Measurements from ENCODE around the gene WDR20.
A peak's percentile ranks its signal among the peaks of the same experiment; 100 is the strongest.
"Not testable (repeated sequence)": the region's sequence is repeated elsewhere in the genome, so short reads cannot be mapped to it uniquely, and the experiment has no call there.

The WDR20 gene

DNA sequence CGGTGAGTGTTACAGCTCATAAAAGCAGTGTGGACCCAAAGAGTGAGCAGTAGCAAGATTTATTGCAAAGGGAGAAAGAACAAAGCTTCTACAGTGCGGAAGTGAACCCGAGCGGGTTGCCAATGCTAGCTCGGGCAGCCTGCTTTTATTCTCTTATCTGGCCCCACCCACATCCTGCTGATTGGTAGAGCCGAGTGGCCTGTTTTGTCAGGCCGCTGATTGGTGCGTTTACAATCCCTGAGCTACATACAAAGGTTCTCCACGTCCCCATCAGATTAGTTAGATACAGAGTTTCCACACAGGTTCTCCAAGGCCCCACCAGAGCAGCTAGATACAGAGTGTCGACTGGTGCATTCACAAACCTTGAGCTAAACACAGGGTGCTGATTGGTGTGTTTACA, 5.0 kb upstream of the WDR20 start:
- DNase-seq, result not testable (repeated sequence)

DNA sequence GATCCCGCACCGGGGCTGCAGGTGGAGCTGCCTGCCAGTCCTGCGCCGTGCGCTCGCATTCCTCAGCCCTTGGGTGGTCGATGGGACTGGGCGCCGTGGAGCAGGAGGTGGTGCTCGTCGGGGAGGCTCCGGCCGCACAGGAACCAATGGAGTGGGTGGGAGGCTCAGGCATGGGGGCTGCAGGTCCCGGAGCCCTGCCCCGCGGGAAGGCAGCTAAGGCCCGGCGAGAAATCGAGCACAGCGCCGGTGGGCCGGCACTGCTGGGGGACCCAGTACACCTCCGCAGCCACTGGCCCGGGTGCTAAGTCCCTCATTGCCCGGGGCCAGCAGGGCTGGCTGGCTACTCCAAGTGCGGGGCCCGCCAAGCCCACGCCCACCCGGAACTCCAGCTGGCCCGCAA, 4.2 kb upstream of the WDR20 start:
- not testable (repeated sequence) for DNase-seq

DNA sequence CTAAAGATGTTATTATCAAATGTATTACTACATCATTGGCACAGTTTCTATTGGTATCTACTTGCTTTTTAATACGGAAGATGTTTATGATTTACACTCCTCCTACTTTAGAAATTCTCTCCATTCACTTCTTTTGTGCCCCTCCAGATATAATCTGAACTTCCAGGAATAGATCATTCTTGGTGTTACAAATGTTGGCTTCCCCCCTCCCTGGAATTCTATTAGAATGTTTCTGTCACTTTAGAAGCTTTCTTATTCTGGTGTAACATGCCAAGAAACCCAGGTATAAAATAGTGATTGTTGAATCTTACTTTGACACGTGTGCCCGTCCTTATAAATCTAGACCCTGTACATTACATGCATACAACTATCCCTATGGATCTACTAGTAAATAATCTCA, 1.2 kb upstream of the WDR20 start:
- DNase-seq, result no peak

DNA sequence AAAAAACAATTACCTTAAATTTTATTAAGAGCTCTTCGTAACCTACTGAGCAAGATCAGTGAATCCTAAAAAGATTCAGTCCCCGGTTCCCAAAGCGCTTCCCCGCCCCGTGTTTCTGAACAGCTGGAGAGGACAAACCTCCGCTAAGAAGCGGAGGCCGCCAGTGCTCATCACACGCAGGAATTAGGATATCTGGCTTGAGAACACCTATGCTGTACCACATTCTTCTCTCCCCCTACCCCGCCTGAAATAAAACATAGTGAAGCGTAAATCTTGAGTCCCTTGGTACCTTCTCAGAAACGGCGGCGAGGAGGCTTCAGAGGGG, 774 bp upstream of the WDR20 start:
- no peak for DNase-seq

DNA sequence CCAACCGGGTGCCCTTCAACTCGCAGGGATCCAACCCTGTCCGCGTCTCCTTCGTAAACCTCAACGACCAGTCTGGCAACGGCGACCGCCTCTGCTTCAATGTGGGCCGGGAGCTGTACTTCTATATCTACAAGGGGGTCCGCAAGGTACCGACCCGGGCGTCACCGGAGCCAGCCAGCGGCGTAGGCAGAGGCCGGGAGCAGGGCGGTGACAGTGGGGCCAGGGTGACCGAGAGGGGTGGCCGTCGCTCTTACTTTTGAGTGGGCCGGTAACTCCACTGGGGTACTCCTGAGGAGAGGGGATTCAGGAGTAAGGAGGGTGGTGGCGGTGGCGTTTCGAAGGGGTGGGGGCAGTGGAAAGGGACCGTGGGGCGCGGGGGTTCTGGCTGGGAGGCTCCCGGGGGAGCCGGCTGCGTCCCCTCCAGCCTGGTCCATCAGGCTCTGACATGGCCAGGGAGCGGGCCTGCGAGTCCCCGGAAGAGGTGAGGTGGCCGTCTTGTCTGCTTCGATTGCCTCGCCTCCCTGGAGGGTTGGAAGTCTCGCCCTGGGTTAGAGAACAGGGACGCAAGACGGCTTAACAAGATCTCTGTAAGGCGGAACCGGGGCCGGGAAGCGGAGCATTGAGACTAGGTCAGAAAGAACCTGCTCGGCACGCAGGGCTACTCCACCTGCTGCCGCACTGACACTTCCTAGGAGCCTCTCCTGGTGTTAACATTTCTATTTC, 491 bp downstream of the WDR20 start:
- DNase-seq, result peak; percentile 45

DNA sequence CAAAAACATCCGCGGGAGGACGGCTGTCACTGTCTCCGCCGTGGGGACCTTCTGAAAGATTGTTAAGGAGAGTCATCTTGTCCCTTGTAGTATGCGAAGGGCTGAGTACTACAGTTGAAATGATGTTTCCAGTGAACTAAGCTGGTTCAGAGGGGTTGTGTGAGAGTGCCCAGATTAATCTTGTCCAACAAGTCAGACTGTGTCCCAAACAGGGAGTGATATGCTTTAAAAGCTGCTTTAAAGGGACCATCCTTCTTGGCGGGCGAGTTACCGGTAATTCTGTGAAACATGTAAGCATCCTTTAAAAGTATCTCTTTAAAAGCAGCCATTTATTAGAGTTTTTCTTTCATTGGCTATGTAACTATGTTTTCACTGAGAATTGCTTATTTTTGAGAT, 1.1 kb downstream of the WDR20 start:
- DNase-seq, result no peak

DNA sequence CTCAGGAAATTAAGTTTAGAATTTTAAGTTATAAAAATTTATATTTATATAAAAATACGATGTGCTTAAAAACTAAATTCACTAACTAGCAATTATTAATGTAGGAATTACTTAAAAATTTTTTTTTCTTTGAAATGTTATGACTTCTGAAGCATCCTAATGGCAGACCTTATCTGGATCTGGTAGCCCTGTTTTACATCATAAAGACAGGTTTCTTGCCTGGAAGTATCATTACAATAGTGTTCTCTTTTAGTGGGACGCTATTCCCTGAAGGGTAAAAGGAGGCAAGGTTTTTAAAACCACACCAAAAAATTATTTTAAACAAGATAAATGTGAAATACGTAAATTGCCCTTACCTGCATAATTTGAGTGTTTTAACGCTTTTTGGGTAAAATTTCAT, 2.1 kb downstream of the WDR20 start:
- no peak for DNase-seq

DNA sequence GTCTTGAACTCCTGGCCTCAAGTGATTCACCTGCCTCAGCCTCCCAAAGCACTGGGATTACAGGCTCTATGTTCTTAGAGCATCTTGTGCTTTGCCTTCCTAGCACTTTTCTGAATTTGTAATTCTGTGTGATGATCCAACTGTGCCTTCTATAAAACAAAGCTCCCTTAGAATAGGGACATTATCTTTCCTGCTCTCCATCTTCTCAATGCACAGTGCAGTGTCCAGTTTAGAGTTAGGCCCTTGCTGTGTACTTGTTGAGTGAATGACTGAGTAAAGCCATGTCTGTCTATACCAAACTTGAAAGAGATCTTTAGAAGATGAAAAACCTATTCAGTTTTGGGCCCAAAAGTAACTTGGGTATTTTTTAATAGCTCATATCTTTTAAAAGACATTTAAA, 5.2 kb downstream of the WDR20 start:
- DNase-seq, result no peak

DNA sequence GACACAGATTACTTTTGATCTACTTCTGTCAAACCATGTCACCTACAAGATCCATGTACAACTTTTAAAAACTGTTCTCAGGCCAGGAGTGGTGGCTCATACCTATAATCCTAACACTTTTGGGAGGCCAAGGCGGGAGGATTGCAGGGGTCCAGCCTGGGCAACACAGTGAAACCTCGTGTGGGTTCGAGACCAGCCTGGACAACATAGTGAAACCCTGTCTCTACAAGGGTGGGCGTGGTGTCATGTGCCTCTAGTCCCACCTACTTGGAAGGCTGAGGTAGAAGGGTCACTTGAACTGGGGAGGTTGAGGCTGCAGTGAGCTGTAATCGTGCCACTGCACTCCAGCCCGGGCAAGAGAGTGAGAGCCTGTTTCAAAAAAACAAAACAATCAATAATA, 5.7 kb downstream of the WDR20 start:
- no peak for DNase-seq

DNA sequence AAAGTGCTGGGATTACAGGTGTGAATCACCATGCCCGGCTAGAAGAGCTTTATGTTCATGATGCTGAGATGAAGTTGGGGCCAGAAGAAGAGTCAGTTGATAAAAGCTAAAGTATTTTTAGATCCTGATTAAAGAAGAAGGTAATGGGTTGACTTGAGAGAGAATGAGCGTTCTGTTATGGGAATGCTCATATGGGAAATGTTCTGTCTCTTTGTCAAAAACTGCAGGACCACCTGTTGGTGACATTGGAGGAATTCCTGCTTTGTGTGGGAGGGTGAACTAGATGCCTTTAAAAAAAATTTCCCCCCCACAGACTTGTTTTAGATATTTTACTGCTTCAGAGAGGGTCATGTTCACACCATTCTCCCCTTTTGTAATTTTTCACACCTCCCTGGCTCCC, 6.7 kb downstream of the WDR20 start:
- DNase-seq, result no peak

DNA sequence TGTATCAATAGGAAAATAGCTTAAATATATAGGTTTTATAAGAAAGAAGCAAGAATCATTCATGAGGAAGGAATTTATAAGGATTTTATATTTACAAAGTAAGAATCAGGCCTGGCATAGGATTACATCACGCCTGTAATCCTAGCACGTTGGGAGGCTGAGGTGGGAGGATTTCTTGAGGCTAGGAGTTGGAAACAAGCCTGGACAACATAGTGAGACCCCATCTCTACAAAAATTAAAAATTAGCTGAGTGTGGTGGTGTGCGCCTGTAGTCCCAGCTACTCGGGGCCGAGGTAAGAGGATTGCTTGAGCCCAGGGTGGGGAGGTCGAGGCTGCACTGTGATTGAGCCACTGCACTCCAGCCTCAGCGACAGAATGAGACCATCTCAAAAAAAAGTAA, 10.4 kb downstream of the WDR20 start:
- no peak for DNase-seq

DNA sequence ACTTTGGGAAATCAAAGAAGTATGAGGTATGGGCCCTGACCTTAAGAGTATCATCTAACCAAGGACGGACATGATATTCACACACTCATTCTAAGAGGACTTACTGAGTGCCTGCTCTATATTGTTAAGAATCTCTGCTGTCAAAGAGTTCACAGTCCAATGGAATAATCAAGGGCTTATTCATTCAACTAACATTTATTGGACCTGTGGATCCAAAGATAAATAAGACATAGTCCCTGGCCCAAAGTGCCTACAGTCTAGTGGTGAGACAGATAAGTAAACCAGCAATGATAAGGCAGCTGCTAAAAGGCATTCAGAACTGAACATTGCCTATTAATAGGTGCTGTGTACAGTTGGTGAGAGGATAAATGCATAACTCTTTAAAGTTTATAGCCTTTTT, 11.0 kb downstream of the WDR20 start:
- DNase-seq, result no peak

DNA sequence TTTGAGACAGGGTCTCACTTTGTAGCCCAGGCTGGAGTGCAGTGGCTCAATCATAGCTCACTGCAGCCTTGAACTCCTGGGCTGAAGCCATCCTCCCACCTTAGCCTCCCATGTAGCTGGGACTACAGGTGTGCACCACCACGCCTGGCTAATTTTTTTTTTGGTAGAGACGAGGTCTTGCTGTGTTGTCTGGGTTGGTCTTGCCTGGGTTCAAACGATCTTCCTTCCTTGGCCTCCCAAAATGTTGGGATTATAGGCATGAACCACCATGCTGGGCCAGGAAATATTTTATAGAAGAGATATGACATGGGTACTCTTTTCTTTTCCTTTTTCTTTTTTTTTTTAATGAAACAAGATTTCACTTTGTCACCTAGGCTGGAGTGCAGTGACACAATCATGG, 11.7 kb downstream of the WDR20 start:
- not testable (repeated sequence) for DNase-seq

DNA sequence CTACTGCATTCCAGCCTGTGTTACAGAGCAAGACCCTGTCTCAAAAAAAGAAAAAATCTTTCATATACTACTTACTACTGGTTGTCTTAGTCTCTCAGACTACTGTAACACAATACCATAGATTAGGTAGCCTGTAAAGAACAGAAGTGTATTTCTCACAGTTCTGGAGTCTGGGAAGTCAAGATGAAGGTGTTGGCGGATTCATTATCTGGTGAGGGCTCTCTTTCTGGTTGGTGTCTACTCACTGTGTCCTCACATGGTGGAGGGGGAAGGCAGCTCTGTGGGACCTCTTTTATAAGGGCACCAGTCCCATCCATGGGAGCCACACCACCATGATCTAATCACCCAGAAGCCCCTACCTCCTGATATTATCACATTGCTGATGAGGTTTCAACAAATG, 14.4 kb downstream of the WDR20 start:
- DNase-seq, result no peak

DNA sequence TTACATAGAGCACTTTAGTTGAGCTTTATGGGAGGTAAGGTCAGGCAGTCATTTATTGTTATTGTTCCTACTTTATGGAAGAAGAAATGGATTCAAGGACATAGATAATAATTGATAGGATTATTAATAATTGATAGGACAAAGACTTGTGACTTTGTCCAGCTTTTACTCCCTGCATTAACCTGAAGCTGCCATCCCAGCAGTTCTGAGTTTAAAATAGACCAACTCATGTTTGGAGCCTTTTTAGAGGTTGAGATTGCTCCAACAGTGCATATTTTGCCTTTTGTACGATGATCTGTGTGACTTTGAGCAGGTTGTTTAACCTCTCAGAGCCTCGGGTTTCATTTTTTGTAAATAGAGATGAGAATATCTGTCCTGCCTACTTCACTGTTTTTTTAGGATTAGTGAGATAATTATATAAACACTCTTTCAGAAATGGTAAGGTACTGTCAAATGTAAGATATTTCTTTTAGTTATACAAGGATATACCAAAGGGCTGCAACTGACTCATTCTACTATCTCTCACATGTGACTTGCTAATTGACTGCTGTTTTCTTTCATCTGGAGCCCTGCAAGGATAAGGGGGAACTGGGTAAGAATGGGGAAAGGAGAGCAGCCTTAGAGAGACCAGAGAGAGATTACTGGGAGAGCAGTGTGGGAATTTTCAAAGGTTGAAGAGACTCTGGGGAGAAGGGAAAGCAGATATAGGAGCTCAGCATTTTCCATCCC, 15.3 kb downstream of the WDR20 start:
- DNase-seq, result no peak

DNA sequence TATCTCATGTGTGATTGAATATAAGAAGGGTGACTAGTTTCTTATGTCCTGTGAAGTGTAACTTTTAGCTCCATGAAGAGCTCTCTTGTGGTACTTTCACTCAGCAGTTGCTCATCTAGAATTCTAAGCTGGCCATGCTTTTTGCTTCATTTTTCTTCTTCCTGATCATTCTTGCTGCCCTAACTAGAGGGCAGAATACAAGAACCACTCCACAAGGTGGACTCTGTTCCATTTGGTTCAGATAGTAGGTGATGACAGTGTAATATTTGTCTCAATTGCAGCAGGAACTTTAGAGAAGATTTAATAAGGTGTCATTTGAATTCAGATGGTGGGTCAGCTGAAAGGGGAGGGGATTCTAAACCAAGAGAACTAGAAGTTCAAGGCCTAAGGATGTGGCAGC, 17.6 kb downstream of the WDR20 start:
- no peak for DNase-seq

DNA sequence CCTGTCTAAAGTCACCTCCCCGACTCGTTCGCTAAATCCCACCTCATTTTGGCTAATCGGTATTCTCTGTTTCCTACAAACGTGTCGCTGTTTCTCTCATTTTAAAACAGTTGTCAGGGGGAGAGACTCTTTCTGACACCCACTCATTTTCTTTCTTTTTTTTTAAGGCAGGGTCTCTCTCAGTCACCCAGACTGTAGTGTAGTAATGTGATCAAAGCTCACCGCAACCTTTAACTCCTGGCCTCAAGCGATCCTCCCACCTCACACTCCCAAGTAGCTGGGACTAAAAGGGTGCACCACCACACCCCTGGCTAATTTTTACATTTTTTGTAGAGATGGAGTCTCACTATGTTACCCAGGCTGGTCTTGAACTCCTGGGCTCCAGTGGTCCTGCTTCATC, 19.1 kb downstream of the WDR20 start:
- DNase-seq, result no peak

DNA sequence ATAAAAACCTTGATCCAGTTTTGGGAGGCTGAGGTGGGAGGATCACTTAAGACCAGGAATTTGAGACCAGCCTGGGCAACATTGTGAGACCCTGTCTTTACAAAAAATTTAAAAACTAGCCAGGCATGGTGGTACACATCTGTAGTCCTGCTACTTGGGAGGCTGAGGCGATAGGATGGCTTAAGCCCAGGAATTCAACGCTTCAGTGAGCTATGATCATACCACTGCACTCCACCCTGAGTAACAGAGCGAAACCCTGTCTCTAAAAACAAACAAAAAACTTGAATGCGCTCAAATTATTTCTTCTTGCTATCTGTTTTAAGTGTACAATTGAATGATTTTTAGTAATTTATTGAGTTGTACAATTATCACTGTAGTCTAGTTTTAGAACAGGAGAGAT, 20.1 kb downstream of the WDR20 start:
- DNase-seq, result no peak

DNA sequence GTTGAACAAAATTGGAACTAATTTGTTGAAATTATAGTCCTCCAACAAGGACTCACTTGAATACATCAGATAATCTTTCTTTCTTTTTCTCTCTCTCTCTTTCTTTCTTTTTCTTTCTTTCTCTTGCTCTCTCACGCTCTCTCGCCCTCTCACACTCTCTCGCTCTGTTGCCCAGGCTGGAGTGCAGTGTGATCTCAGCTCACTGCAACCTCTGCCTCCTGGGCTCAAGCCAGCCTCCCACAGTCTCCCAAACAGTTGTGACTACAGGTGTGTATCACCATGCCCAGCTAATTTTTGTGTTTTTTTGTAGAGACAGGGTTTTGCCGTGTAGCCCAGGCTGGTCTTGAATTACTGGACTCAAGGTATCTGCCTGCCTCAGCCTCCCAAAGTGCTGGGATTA, 22.8 kb downstream of the WDR20 start:
- no peak for DNase-seq

DNA sequence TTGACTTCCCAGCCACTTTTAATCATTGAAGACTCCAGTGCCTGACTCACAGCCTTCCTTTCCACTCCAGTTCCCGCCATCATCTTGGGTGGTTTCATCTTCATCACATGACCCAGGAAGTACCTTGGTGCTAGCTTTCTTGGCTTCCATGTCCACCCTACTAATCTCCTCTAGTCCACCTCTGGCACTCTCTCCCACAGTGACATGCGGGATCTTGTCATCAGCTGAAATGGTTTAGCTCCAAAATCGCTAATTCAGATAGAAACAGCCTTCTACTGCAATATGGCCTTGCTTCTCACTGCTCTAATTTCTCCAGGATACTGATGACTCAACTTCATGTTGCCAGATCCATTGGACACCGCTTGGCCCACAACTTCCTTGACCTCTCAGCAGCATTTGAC, 24.5 kb downstream of the WDR20 start:
- no peak for DNase-seq

DNA sequence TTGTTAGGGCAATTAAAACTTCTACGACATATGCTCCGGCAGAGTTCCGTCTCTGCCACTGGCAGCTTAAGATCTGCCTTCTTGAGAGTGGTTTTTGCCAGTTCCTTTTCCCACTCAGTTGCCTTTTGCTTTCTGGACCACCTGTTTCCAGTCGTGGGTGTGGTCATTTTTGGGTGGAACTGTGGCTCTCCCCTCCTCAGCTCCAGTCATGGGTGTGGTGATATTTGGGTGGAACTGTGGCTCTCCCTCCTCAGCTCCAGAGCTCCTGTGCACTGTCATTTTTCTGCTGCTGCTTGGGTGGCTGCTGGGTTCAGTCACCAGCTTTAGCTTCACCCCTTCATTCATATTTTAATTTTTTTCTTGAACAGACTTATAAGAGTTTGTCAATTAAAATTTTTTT, 25.3 kb downstream of the WDR20 start:
- no peak for DNase-seq

DNA sequence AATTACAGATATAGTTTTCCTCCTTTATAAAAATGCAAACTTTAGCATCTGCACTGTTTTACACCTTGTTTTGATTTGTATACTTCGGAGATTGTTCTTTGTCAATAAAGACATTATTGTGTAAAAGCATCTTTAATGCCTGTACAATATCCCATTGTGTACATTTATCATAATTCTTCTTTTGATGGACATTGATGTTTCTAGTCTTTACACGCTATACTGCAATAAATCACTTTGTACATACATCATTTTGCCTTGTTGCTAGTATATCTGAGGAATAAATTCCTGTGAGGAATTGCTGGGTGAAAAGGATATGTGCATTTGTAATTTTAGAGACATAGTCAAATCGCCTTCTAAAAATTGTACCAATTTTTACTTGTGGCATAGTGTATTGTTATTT, 30.4 kb downstream of the WDR20 start:
- no peak for DNase-seq

DNA sequence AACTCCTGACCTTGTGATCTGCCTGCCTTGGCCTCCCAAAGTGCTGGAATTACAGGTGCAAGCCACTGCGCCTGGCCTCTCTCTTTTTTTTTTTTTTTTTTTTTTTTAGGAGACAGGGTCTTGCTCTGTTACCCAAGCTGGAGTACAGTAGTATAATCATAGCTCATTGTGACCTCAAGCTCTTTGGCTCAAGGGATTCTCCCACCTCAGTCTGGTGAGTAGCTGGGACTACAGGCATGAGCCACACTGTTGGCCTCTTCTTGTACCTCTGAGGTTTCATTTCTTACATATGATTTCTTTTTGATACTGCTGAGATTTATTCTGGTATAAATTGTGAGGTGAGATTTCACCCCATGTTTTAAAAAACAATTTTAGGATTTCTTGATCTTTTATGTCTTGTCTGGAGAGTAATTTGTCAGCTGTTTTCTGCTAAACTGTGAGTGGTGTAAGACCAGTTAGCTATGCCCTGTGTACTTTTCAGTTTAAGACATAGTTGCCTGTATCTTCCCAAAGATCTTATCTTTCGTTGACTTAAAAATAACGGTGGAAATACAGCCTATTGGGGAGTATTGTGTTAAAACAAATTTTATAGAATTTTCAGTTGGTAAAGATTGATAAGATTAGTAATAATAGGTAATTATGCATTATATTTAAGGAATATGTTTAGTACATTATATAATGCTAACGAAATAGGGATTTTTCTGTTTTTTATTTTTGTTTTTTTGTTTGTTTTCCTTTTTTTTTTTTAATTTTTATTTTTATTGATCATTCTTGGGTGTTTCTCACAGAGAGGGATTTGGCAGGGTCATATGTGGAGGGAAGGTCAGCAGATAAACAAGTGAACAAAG, 31.7 kb downstream of the WDR20 start:
- no peak for DNase-seq

DNA sequence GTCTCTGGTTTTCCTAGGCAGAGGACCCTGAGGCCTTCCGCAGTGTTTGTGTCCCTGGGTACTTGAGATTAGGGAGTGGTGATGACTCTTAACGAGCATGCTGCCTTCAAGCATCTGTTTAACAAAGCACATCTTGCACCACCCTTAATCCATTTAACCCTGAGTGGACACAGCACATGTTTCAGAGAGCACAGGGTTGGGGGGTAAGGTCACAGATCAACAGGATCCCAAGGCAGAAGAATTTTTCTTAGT, 32.2 kb downstream of the WDR20 start:
- not testable (repeated sequence) for DNase-seq
